Endothelial cell of umbilical vein (primary cell): ENCODE data around the gene NIPBL.

Experiments
- EZH2 ChIP-seq: IDR thresholded peaks from 2 replicates; pipeline ENCODE4 v1.6.1; 2012; ENCODE audit warnings: borderline replicate concordance, low read depth, mild to moderate bottlenecking, moderate library complexity, low read length, inconsistent platforms; ENCODE audit not compliant: severe bottlenecking
- MYC ChIP-seq: IDR thresholded peaks from one replicate; pipeline ENCODE4 v1.6.1; 2011; ENCODE audit warnings: mild to moderate bottlenecking, low read depth, low read length
- POLR2AphosphoS5 ChIP-seq: IDR thresholded peaks from 2 replicates; pipeline ENCODE4 v1.6.1; 2012; ENCODE audit warnings: low read depth, mild to moderate bottlenecking, control low read depth, low read length, moderate library complexity; ENCODE audit not compliant: insufficient read depth
- TF ChIP-seq, protein P1 (sequence below), 2 donors: IDR thresholded peaks; 1 replicate in 1 of 2; 2 replicates in 1 of 2; pipeline ENCODE4 v1.5.1; 2011; ENCODE audit warnings: low read length in 2 of 2, mild to moderate bottlenecking in 2 of 2, moderate library complexity in 2 of 2, control low read depth in 1 of 2, inconsistent platforms in 1 of 2, low read depth in 1 of 2; ENCODE audit not compliant: insufficient read depth in 1 of 2; ENCODE audit errors: extremely low read depth in 1 of 2
- TF ChIP-seq, protein P2 (sequence below): IDR thresholded peaks from 2 replicates; pipeline ENCODE4 v1.6.1; 2011; ENCODE audit not compliant: insufficient read depth, insufficient read length

DNA sequence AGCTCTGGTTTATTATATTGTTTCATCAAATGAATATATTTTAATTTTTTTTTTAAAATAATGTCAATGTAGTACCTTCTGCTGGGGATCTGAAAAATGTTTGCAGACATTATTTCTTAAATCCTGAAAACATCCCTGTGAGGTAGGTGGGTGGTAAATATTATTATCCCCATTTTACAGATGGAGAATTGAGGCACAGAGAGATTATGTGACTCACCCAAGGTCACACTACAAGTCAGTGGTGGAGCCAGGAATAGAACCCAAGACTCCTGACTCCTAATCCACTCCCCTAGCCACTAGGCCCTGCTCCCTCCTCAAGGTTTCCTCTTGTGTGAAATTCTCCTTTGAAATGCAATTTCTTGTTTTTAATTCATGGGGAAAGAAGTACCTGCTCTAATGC lies 171.4 kb downstream of the NIPBL start:
- no peak for TF ChIP-seq POLR2AphosphoS5
- TF ChIP-seq EZH2: no peak
- TF ChIP-seq MYC: no peak
- TF ChIP-seq, protein P1, sequence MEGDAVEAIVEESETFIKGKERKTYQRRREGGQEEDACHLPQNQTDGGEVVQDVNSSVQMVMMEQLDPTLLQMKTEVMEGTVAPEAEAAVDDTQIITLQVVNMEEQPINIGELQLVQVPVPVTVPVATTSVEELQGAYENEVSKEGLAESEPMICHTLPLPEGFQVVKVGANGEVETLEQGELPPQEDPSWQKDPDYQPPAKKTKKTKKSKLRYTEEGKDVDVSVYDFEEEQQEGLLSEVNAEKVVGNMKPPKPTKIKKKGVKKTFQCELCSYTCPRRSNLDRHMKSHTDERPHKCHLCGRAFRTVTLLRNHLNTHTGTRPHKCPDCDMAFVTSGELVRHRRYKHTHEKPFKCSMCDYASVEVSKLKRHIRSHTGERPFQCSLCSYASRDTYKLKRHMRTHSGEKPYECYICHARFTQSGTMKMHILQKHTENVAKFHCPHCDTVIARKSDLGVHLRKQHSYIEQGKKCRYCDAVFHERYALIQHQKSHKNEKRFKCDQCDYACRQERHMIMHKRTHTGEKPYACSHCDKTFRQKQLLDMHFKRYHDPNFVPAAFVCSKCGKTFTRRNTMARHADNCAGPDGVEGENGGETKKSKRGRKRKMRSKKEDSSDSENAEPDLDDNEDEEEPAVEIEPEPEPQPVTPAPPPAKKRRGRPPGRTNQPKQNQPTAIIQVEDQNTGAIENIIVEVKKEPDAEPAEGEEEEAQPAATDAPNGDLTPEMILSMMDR (IDR thresholded peaks at IDR 0.05; ENCODE audit: extremely low read depth in 1 of 2, insufficient read depth in 1 of 2, low read depth in 1 of 2, low read length in 2 of 2): no peak
- TF ChIP-seq, protein P2, sequence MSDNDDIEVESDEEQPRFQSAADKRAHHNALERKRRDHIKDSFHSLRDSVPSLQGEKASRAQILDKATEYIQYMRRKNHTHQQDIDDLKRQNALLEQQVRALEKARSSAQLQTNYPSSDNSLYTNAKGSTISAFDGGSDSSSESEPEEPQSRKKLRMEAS: no peak
